HPDE6-E6E7 (cell line): Measurements from ENCODE around the gene EPHA4.

ENCODE experiments used
- DNase-seq: peaks from one replicate; pipeline ENCODE4 v3.0.0; 2011; ENCODE audit warnings: missing footprints; ENCODE audit errors: extremely low spot score

EPHA4 gene

GRCh38 chr2:221442128-221442527 lies 130.0 kb downstream of the EPHA4 start:
- DNase-seq: no peak

GRCh38 chr2:221439761-221440479 lies 132.2 kb downstream of the EPHA4 start:
- DNase-seq: no peak

DNA sequence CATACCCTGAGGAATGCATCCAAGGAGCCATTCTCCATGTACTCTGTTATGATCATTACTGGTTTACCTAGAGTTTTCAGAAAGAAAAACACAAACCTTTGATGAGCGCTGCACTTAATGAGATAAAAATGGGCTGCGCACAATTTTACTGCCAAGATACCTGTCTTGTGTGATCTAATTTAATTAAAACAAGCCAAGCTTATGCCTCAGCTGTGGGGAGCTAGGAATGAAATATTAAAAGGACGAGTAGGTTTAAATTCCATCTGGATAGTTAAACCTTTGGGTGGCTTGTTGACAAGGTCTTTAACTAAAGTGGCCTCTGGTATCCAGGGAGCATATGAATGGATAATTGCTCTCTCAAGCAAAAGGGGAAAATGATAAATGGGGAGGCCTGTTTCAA lies 135.0 kb downstream of the EPHA4 start:
- DNase-seq: no peak

GRCh38 chr2:221435171-221435570 lies 136.9 kb downstream of the EPHA4 start:
- DNase-seq: no peak

DNA sequence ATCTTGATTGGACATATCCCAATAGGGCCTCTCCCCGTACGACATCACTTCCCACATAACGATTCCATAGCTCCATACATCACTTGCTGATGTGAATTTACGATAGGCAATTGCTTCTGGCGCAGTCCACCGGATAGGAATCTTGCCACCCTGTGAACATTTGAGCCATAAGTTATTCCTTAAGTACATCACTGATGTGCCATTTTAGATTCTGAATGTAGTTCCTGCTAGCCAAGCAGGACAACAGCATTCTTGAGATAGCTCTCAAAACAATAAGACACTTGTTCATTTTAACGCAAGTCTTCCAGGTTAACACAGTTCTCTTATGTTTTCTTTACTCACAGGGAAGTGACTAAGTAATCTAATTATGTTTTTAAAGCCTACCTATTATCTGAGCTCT lies 138.0 kb downstream of the EPHA4 start:
- DNase-seq: no peak

GRCh38 chr2:221431477-221431876 lies 140.6 kb downstream of the EPHA4 start:
- no peak for DNase-seq

GRCh38 chr2:221429741-221430491 lies 142.2 kb downstream of the EPHA4 start:
- DNase-seq: no peak

- no peak for DNase-seq
These were observed 143.2 kb downstream of the EPHA4 start for GRCh38 chr2:221428896-221429295.

GRCh38 chr2:221426929-221427328 lies 145.2 kb downstream of the EPHA4 start:
- DNase-seq: no peak

DNA sequence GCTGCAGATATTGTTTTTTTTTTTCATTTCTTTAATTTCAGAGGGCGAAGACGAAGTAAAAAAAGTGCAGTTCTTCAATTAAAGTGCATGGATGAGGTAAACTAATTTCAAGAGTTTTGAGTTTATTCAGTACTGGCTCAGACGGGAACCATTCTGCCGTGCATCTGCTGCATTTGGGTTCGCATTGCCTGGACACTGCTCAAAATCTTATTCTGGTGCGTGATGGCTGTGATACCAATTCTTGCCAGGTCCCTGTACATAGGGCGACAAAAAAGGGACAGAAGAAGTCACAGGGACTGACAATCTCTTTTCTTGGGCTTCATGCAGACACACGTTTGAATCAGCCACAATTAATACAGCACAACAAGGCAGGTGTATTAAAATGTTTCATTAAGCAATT lies 146.2 kb downstream of the EPHA4 start:
- DNase-seq: no peak

DNA sequence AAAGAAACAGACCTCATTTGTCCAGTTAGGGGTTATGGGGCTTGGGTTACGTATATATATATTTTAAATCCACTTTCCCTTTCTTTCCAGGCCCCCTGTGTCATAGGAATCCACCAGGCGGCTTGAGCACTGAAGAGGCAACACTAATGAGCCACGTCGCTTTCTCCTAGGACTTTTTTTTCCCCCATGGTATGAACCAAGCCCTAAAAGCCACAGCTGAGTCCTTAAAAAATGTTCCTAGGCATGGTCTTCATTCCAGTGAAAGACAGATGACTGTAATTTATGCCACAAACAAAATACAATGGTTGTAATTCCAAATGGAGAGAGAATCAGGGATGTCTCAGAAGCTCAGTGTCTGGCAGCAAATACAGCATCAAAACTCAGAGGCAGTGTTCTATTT lies 146.8 kb downstream of the EPHA4 start:
- DNase-seq: no peak

- DNase-seq: no peak
These were observed 148.8 kb downstream of the EPHA4 start for GRCh38 chr2:221423210-221423804.

DNA sequence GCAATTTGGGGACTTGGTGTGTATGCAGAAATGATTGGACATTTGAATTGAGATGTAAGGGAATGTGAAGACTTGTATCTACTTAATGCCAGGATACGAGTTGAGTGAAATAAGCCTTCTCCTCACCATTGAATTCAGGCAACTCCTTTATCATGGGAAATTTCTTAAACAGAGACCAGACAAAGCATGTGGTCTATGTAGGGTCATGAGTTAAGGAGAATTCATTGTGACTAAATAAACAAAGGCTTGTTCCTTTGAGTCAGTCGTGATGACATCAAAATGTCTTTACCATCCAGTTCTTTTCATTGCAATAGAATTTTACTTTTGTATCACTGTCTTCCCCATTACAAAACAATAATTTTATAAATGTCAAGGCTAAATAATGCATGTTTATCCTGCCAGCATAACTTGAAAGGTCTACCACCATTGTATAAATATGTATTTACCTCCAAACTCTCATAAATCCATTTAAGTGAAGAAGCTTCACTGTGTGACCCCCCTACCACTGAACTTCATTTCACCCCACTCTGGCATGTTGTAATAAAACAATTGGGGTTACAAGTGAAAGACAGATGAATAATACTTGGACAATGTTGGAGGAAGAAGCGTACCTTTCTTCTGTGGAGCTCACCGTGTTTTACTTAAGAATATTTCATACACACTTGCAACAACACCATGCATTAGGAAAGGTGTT lies 149.4 kb downstream of the EPHA4 start:
- DNase-seq: no peak

GRCh38 chr2:221420245-221420644 lies 151.9 kb downstream of the EPHA4 start:
- DNase-seq: no peak

GRCh38 chr2:221415789-221416188 lies 156.3 kb downstream of the EPHA4 start:
- no peak for DNase-seq

DNA sequence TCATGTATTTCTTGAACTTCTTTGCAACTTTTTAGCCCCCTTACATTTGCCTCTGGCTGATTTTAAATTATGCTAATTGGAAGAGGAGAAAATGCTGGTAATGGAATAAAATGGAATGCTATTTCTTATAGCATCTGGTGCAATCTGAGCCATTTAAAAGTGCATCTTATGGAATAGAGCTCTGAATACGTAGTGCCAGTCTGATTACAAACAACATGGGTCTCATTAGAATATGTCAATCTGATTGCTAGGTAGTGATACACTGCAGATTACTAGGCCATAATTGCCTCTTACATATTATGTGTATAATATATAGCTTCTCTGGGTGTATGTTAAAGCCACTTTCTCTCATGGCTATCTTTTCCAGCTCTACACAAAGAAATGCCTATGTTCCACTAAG lies 159.1 kb downstream of the EPHA4 start:
- DNase-seq: no peak

GRCh38 chr2:221410487-221410886 lies 161.6 kb downstream of the EPHA4 start:
- DNase-seq: no peak

DNA sequence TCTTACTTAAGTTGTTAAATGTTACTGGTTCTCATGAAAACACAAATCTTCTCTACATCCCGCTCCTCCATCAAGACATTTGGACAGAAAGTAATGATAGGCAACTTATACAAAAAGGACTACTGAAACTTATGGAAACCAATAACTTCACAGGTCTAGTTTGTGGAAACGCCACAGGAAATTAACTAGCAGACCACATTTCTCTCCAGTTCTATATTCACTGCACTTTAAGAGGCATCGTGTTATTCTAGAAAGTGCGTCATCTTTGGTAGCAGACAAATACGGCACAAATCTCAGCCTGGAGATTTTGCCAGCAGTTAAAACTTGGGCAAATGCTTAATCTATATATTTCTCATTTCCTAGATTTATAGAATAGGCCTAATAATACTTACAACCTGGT lies 164.3 kb downstream of the EPHA4 start:
- no peak for DNase-seq

GRCh38 chr2:221405521-221405920 lies 166.6 kb downstream of the EPHA4 start:
- DNase-seq: no peak

- DNase-seq: no peak
These were observed 170.0 kb downstream of the EPHA4 start for GRCh38 chr2:221402072-221402471.

DNA sequence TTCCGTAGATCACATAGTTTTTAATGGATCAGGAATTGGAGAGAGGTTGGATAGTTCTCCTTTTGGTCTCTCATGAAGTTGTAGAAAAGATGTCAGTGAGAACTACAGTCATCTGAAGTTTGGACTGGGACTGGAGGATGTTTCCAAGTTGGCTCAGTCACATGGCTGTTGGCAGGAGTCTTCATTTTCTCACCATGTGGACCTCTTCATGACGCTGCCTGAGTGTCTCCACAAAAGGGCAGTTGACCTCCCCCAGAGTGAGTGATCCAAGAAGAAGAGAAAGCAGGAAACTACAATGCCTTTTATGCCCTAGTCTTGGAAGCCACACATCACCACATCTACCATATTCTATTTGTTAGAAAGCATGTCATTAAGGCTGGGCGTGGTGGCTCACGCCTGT lies 171.7 kb downstream of the EPHA4 start:
- no peak for DNase-seq

- DNase-seq: no peak
These were observed 172.9 kb downstream of the EPHA4 start for GRCh38 chr2:221399183-221399582.
